ENCODE measurements around the gene TRPM3.
"Not testable (repeated sequence)": the region's sequence is repeated elsewhere in the genome, so short reads cannot be mapped to it uniquely, and the experiment has no call there.

The TRPM3 gene

GRCh38 chr9:70724794-70725193 is 396.6 kb downstream of the TRPM3 start:
- DNase-seq, result not testable (repeated sequence)

GRCh38 chr9:70724025-70724424 is 397.4 kb downstream of the TRPM3 start:
- DNase-seq, result not testable (repeated sequence)

- not testable (repeated sequence) for DNase-seq
Observed at GRCh38 chr9:70706797-70707196, 414.6 kb downstream of the TRPM3 start.

GRCh38 chr9:70701163-70701562 is 420.3 kb downstream of the TRPM3 start:
- DNase-seq, result no peak

- no peak for DNase-seq
Observed at GRCh38 chr9:70696694-70697335, 424.6 kb downstream of the TRPM3 start.

GRCh38 chr9:70694758-70695157 is 426.7 kb downstream of the TRPM3 start:
- no peak for DNase-seq

GRCh38 chr9:70693186-70693585 is 428.2 kb downstream of the TRPM3 start:
- no peak for DNase-seq

GRCh38 chr9:70692431-70692830 is 429.0 kb downstream of the TRPM3 start:
- DNase-seq, result no peak

- DNase-seq, result no peak
Observed at GRCh38 chr9:70688704-70689103, 432.7 kb downstream of the TRPM3 start.

GRCh38 chr9:70683841-70684240 is 437.6 kb downstream of the TRPM3 start:
- no peak for DNase-seq

- DNase-seq, result no peak
Observed at GRCh38 chr9:70682298-70682697, 439.1 kb downstream of the TRPM3 start.

- no peak for DNase-seq
Observed at GRCh38 chr9:70679845-70680244, 441.6 kb downstream of the TRPM3 start.

GRCh38 chr9:70678153-70678552 is 443.3 kb downstream of the TRPM3 start:
- no peak for DNase-seq

- no peak for DNase-seq
Observed at GRCh38 chr9:70677055-70677735, 444.2 kb downstream of the TRPM3 start.

- no peak for DNase-seq
Observed at GRCh38 chr9:70675868-70676370, 445.5 kb downstream of the TRPM3 start.

GRCh38 chr9:70673844-70674243 is 447.6 kb downstream of the TRPM3 start:
- no peak for DNase-seq

GRCh38 chr9:70672161-70672649 is 449.2 kb downstream of the TRPM3 start:
- no peak for DNase-seq

GRCh38 chr9:70668751-70669150 is 452.7 kb downstream of the TRPM3 start:
- DNase-seq, result no peak

GRCh38 chr9:70658765-70659164 is 462.7 kb downstream of the TRPM3 start:
- DNase-seq, result no peak

- DNase-seq, result no peak
Observed at GRCh38 chr9:70656281-70656680, 465.1 kb downstream of the TRPM3 start.

GRCh38 chr9:70654144-70654543 is 467.3 kb downstream of the TRPM3 start:
- DNase-seq, result no peak

GRCh38 chr9:70644627-70645026 is 476.8 kb downstream of the TRPM3 start:
- DNase-seq, result not testable (repeated sequence)

GRCh38 chr9:70642341-70642740 is 479.1 kb downstream of the TRPM3 start:
- no peak for DNase-seq

GRCh38 chr9:70641631-70642030 is 479.8 kb downstream of the TRPM3 start:
- no peak for DNase-seq

Data from T-helper 2 cell (primary cell).